ENCODE results near the gene GRK3. TPM values are rescaled to one million over a fixed set of nuclear protein-coding genes. Genes with fewer than 3 reads are reported as not detected.
A peak's percentile ranks its signal among the peaks of the same experiment; 100 is the strongest.

Gene GRK3
- total and polyA plus RNA-seq, 10 of the 15 experiments (the other 5 are each of a cell fraction or from before 2014, with no cell fraction given): 3.1 to 35.1 (median 14.7) TPM

GRCh38 chr22:25702040-25702439 is 137.6 kb downstream of the GRK3 start:
- ATAC-seq (peak; percentile 61), DNase-seq (ENCODE audit: low read depth, low spot score) (no peak), FAIRE-seq (peak; percentile 52)
- intact Hi-C loops (cut with micrococcal nuclease; ENCODE audit: unreplicated experiment) (loop anchor here (1.0 to 2.0 kb wide), 3 partner anchors 129 to 239 kb away; no protein-coding TSS in a partner anchor), in situ Hi-C loops (cut with MboI) (loop anchor here (5.0 kb wide), 1 partner anchor 240 kb away; no protein-coding TSS in a partner anchor)
- no peak overlapping the region for H2AFZ ChIP-seq (ENCODE audit: control insufficient read depth, low read depth, low read length)
- RAD21 ChIA-PET (ENCODE audit: unreplicated experiment): interaction anchor here (1.3 to 6.3 kb wide), 7 partner anchors 48 to 240 kb away, joined by 3 to 57 read pairs (median 5); no protein-coding TSS in a partner anchor
- no peak overlapping the region; the same call in 1 of the 2 replicates for H3K27ac ChIP-seq (ENCODE audit: control insufficient read depth, insufficient read depth)
- H3K4me1 ChIP-seq (ENCODE audit: control insufficient read depth, insufficient read depth, low read length): peaks cover 15% of the 10 kb centered on the region; the same call in 1 of the 2 replicates
- H3K4me3 ChIP-seq: no peak overlapping the region
- POLR2A ChIA-PET: no interaction called here
- CTCF ChIA-PET: interaction anchor here (0.6 to 4.1 kb wide), 16 partner anchors 33 to 322 kb away, joined by 3 to 88 read pairs (median 5); partner anchors contain the start of gene GRK3
- H3K79me2 ChIP-seq (ENCODE audit: control insufficient read depth, insufficient read depth, low read length): no peaks in the 10 kb centered on the region
- TF ChIP-seq GABPA (IDR thresholded peaks at IDR 0.05; ENCODE audit: low read depth) (no peak), SRF (IDR thresholded peaks at IDR 0.05; ENCODE audit: low read depth in 2 of 2, low read length in 2 of 2) (no peak), POLR2A (IDR thresholded peaks at IDR 0.05; ENCODE audit: low read depth, low read length) (no peak), RAD21 (IDR thresholded peaks at IDR 0.05; ENCODE audit: insufficient read depth, low read depth, low read length) (peak; percentile 72), ZNF384 (IDR thresholded peaks at IDR 0.05; ENCODE audit: borderline replicate concordance, low read depth, low read length) (peak; percentile 44; the same call in 1 of the 2 replicates), CTCF (IDR thresholded peaks at IDR 0.05 in 2 of 3, conservative IDR thresholded peaks at IDR 0.05 in 1 of 3; ENCODE audit: control insufficient read depth in 2 of 3, extremely low read depth in 1 of 3, insufficient read depth in 1 of 3, low read depth in 3 of 3, low read length in 3 of 3) (peak; percentile 15 to 57 (median 33); a peak in 2 of 6 replicates), SMC3 (IDR thresholded peaks at IDR 0.05; ENCODE audit: borderline replicate concordance, low read length) (peak; percentile 70), ETV6 (conservative IDR thresholded peaks at IDR 0.05 in 1 of 2, IDR thresholded peaks at IDR 0.05 in 1 of 2; ENCODE audit: borderline replicate concordance in 1 of 2, low read depth in 1 of 2) (no peak)
- SMC1A ChIA-PET (ENCODE audit: uncharacterized antibody, unreplicated experiment): interaction anchor here (0.8 to 4.0 kb wide), 10 partner anchors 10 to 160 kb away, joined by 3 to 61 read pairs (median 8); no protein-coding TSS in a partner anchor
- H3K9me3 ChIP-seq (replicated peaks; ENCODE audit: control insufficient read depth, insufficient read depth, low read length): no peaks in the 10 kb centered on the region
- no TSS peak for BruUV-seq (replicated peaks)
- no peak overlapping the region for H3K9ac ChIP-seq (ENCODE audit: control insufficient read depth, insufficient read depth, low read length)
- H3K36me3 ChIP-seq (ENCODE audit: control insufficient read depth in 2 of 2, insufficient read depth in 2 of 2, low read length in 1 of 2): peaks cover 0 to 7% of the 10 kb centered on the region in 2 experiments; a peak in 3 of 4 replicates
- no peaks in the 10 kb centered on the region for H3K27me3 ChIP-seq (replicated peaks in 1 of 2; ENCODE audit: control insufficient read depth in 2 of 2, insufficient read depth in 2 of 2, low read length in 1 of 2)
- no peak overlapping the region for H3K4me2 ChIP-seq (ENCODE audit: control insufficient read depth, insufficient read depth)
- H4K20me1 ChIP-seq (ENCODE audit: control insufficient read depth, insufficient read depth): no peaks in the 10 kb centered on the region

All from GM12878 (cell line).